ENCODE measurements around the gene NTN5. TPM values are rescaled to one million over a fixed set of nuclear protein-coding genes. Genes with fewer than 3 reads are reported as not detected.

NTN5 gene
- total and polyA plus RNA-seq, 9 of the 15 experiments (the other 6 are each of a cell fraction or from before 2014, with no cell fraction given): not detected

DNA sequence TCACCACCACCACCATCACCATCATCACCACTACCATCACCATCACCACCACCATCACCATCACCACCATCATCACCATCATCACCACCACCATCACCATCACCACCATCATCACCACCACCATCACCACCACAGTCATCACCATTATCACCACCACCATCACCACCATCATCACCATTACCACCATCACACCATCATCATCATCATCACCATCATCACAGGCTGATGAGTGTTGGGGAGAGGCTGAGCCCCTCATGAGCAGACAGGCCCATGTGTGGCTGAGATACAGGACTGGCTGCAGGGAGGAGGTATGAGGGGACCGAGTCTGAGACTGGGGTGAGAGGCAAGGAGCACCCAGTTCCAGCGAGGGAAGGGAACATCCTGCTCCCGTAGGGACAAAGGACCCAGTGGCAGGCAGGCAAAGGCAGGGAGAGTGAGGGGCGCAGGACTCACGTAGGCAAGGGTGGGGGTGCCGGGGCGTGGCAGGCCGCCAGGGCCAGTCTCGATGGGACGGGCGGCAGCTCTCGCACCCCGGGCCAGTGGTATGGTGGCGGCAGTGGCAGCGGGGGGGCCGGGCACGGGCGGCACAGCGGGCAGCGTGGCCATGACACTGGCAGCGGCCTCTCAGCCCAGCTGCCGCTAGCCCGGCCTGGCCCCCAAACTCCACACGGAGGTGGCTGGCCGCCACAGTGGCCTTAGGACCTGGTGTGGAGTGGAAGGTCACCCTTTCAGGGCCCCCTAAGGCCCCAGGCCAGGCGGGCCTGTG lies 2.7 kb downstream of the NTN5 start (continued):
- no peak for TF ChIP-seq HMGN3 (IDR thresholded peaks at IDR 0.05; ENCODE audit: borderline replicate concordance, extremely low read depth, insufficient read length, low read depth, low read length)
- TF ChIP-seq, protein P1, sequence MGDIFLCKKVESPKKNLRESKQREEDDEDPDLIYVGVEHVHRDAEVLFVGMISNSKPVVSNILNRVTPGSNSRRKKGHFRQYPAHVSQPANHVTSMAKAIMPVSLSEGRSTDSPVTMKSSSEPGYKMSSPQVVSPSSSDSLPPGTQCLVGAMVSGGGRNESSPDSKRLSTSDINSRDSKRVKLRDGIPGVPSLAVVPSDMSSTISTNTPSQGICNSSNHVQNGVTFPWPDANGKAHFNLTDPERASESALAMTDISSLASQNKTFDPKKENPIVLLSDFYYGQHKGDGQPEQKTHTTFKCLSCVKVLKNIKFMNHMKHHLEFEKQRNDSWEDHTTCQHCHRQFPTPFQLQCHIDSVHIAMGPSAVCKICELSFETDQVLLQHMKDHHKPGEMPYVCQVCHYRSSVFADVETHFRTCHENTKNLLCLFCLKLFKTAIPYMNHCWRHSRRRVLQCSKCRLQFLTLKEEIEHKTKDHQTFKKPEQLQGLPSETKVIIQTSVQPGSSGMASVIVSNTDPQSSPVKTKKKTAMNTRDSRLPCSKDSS (IDR thresholded peaks at IDR 0.05; ENCODE audit: low read depth, partially characterized antibody): no peak
- no peak for TF ChIP-seq CREB3L1 (IDR thresholded peaks at IDR 0.05; ENCODE audit: borderline replicate concordance, low read depth)
- no peak for TF ChIP-seq HNRNPL (IDR thresholded peaks at IDR 0.05; ENCODE audit: low read depth, low read length)
- no peak for TF ChIP-seq ZNF586 (CRISPR knock-in tag; conservative IDR thresholded peaks at IDR 0.05)
- no peak for TF ChIP-seq ZNF398 (CRISPR knock-in tag; IDR thresholded peaks at IDR 0.05)
- TF ChIP-seq ZNF3 (CRISPR knock-in tag; IDR thresholded peaks at IDR 0.05): no peak
- no peak for TF ChIP-seq ELK1 (CRISPR knock-in tag; IDR thresholded peaks at IDR 0.05)
- no peak for TF ChIP-seq RB1 (IDR thresholded peaks at IDR 0.05; ENCODE audit: low read depth)
- no peak for TF ChIP-seq ZKSCAN1 (IDR thresholded peaks at IDR 0.05; ENCODE audit: low read depth, low read length)
